Liver (tissue), 3 donors: Measurements from ENCODE around the gene TFR2.

Experiments
- ATF3 ChIP-seq: IDR thresholded peaks from 2 replicates; pipeline ENCODE4 v1.6.1; 2016; ENCODE audit warnings: antibody characterized with exemption
- CTCF ChIP-seq: fragments of 150-350 bp; IDR thresholded peaks from 2 replicates; pipeline ENCODE4 v1.5.1; 2017; ENCODE audit warnings: improper control_type of control experiment, low read depth, low read length; ENCODE audit not compliant: missing input control
- FOXA1 ChIP-seq: IDR thresholded peaks from 2 replicates; pipeline ENCODE4 v1.6.1; 2016; ENCODE audit warnings: antibody characterized with exemption
- JUND ChIP-seq, 2 donors: IDR thresholded peaks; 2 replicates each; pipeline ENCODE4 v1.6.1; 2016; ENCODE audit warnings: antibody characterized with exemption in 2 of 2
- MAX ChIP-seq: IDR thresholded peaks from 2 replicates; pipeline ENCODE4 v1.6.1; 2016; ENCODE audit warnings: antibody characterized with exemption
- RXRA ChIP-seq, 2 donors: IDR thresholded peaks; 2 replicates each; pipeline ENCODE4 v1.6.1; 2017 to 2018; ENCODE audit warnings: antibody characterized with exemption in 2 of 2, mild to moderate bottlenecking in 1 of 2
- SP1 ChIP-seq: IDR thresholded peaks from 2 replicates; pipeline ENCODE4 v1.6.1; 2018; ENCODE audit warnings: antibody characterized with exemption, mild to moderate bottlenecking
- YY1 ChIP-seq: IDR thresholded peaks from 2 replicates; pipeline ENCODE4 v1.6.1; 2016; ENCODE audit warnings: antibody characterized with exemption, mild to moderate bottlenecking
- donor health status: healthy.
- donor health status: healthy.

GRCh38 chr7:100689230-100690135 lies 48.1 kb upstream of the TFR2 start:
- no peak for TF ChIP-seq SP1
- no peak for TF ChIP-seq CTCF
- no peak for TF ChIP-seq JUND (IDR thresholded peaks at IDR 0.05)
- TF ChIP-seq MAX, result no peak
- TF ChIP-seq YY1, result no peak
- no peak for TF ChIP-seq FOXA1
- TF ChIP-seq ATF3, result no peak
- no peak for TF ChIP-seq RXRA (IDR thresholded peaks at IDR 0.05)
